BLaER1 (cell line): ENCODE measurements around the gene ARHGEF10L.

Experiments used
- H3K27ac ChIP-seq: shearing (Covaris generic); formaldehyde crosslinking; 2 replicates; pipeline ENCODE4 v1.8.1; 2022
- H3K27me3 ChIP-seq: shearing (Covaris generic); formaldehyde crosslinking; 2 replicates; pipeline ENCODE4 v1.8.1; 2022
- H3K36me3 ChIP-seq: shearing (Covaris generic); formaldehyde crosslinking; 2 replicates; pipeline ENCODE4 v1.8.1; 2022
- H3K4me1 ChIP-seq: shearing (Covaris generic); formaldehyde crosslinking; 2 replicates; pipeline ENCODE4 v1.8.1; 2022
- H3K4me2 ChIP-seq: shearing (Covaris generic); formaldehyde crosslinking; 2 replicates; pipeline ENCODE4 v1.8.1; 2022
- H3K4me3 ChIP-seq: shearing (Covaris generic); formaldehyde crosslinking; 2 replicates; pipeline ENCODE4 v1.8.1; 2022
- H3K9ac ChIP-seq: shearing (Covaris generic); formaldehyde crosslinking; 2 replicates; pipeline ENCODE4 v1.8.1; 2022
- H3K9me3 ChIP-seq: shearing (Covaris generic); formaldehyde crosslinking; 2 replicates; pipeline ENCODE4 v1.8.1; 2022
- H4K20me1 ChIP-seq: shearing (Covaris generic); formaldehyde crosslinking; 2 replicates; pipeline ENCODE4 v1.8.1; 2022
- Cebpa-rat ChIP-seq: shearing (Covaris generic); IDR thresholded peaks from 2 replicates; pipeline ENCODE4 v1.8.1; 2022

ARHGEF10L gene

GRCh38 chr1:17692645-17693044, 153.1 kb downstream of the ARHGEF10L start:
- Histone ChIP-seq H3K9me3 (no peaks in the 10 kb centered on the region), H3K4me1 (peaks cover 42% of the 10 kb centered on the region), H3K36me3 (peaks cover 52% of the 10 kb centered on the region), H4K20me1 (no peaks in the 10 kb centered on the region), H3K4me3 (no peak overlapping the region), H3K27me3 (no peaks in the 10 kb centered on the region), H3K27ac (no peak overlapping the region), H3K4me2 (no peak overlapping the region), H3K9ac (no peak overlapping the region)
- no peak for TF ChIP-seq Cebpa-rat

- Histone ChIP-seq H3K9me3 (no peaks in the 10 kb centered on the region), H3K27me3 (no peaks in the 10 kb centered on the region), H3K4me2 (peak overlapping the region; percentile 96), H3K9ac (peak overlapping the region; percentile 56), H3K27ac (peak overlapping the region; percentile 78), H3K4me1 (peaks cover 56% of the 10 kb centered on the region), H3K36me3 (peaks cover 26% of the 10 kb centered on the region; the same call in 1 of the 2 replicates), H3K4me3 (no peak overlapping the region), H4K20me1 (no peaks in the 10 kb centered on the region)
- TF ChIP-seq Cebpa-rat: no peak
These were observed 157.2 kb downstream of the ARHGEF10L start for GRCh38 chr1:17696417-17697301.

GRCh38 chr1:17697458-17697857, 158.0 kb downstream of the ARHGEF10L start:
- Histone ChIP-seq H3K4me2 (peak overlapping the region; percentile 96), H3K9me3 (no peaks in the 10 kb centered on the region), H3K27me3 (no peaks in the 10 kb centered on the region), H3K36me3 (peaks cover 21% of the 10 kb centered on the region; the same call in 1 of the 2 replicates), H3K9ac (peak overlapping the region; percentile 56), H4K20me1 (no peaks in the 10 kb centered on the region), H3K27ac (peak overlapping the region; percentile 78), H3K4me1 (peaks cover 64% of the 10 kb centered on the region), H3K4me3 (no peak overlapping the region)
- no peak for TF ChIP-seq Cebpa-rat

- Histone ChIP-seq H3K4me1 (peaks cover 86% of the 10 kb centered on the region), H3K27ac (peak overlapping the region; percentile 87), H3K36me3 (peaks cover 5% of the 10 kb centered on the region; the same call in 1 of the 2 replicates), H3K9me3 (no peaks in the 10 kb centered on the region), H3K4me2 (peak overlapping the region; percentile 96), H3K9ac (peak overlapping the region; percentile 78), H3K27me3 (no peaks in the 10 kb centered on the region), H4K20me1 (no peaks in the 10 kb centered on the region), H3K4me3 (peak overlapping the region; percentile 60)
- TF ChIP-seq Cebpa-rat: no peak
These were observed 160.1 kb downstream of the ARHGEF10L start for GRCh38 chr1:17699581-17699980.

GRCh38 chr1:17700945-17701810, 161.7 kb downstream of the ARHGEF10L start:
- Histone ChIP-seq H4K20me1 (no peaks in the 10 kb centered on the region), H3K4me3 (peak overlapping the region; percentile 60), H3K4me1 (peaks cover 100% of the 10 kb centered on the region), H3K4me2 (peak overlapping the region; percentile 96), H3K27me3 (no peaks in the 10 kb centered on the region), H3K36me3 (no peaks in the 10 kb centered on the region), H3K9me3 (no peaks in the 10 kb centered on the region), H3K27ac (peak overlapping the region; percentile 87), H3K9ac (peak overlapping the region; percentile 78)
- TF ChIP-seq Cebpa-rat: no peak

- Histone ChIP-seq H3K27me3 (no peaks in the 10 kb centered on the region), H3K4me3 (no peak overlapping the region), H3K27ac (no peak overlapping the region), H4K20me1 (no peaks in the 10 kb centered on the region), H3K4me1 (peaks cover 80% of the 10 kb centered on the region), H3K36me3 (no peaks in the 10 kb centered on the region), H3K4me2 (peak overlapping the region; percentile 96), H3K9me3 (no peaks in the 10 kb centered on the region), H3K9ac (no peak overlapping the region)
- TF ChIP-seq Cebpa-rat: no peak
These were observed 164.7 kb downstream of the ARHGEF10L start for GRCh38 chr1:17704176-17704575.

GRCh38 chr1:17706445-17706844, 166.9 kb downstream of the ARHGEF10L start:
- Histone ChIP-seq H3K36me3 (peaks cover 12% of the 10 kb centered on the region; the same call in 1 of the 2 replicates), H3K27me3 (no peaks in the 10 kb centered on the region), H3K4me3 (no peak overlapping the region), H4K20me1 (no peaks in the 10 kb centered on the region), H3K9me3 (0 out of 2 replicates have a peak, but pooled peaks cover 10% of the 10 kb centered on the region), H3K27ac (no peak overlapping the region), H3K9ac (no peak overlapping the region), H3K4me2 (peak overlapping the region; percentile 96), H3K4me1 (peaks cover 57% of the 10 kb centered on the region)
- no peak for TF ChIP-seq Cebpa-rat

- H3K9ac ChIP-seq: no peak overlapping the region
- no peaks in the 10 kb centered on the region for H3K27me3 ChIP-seq
- H3K4me1 ChIP-seq: peaks cover 22% of the 10 kb centered on the region
- no peak for TF ChIP-seq Cebpa-rat
- no peaks in the 10 kb centered on the region for H4K20me1 ChIP-seq
- no peak overlapping the region for H3K27ac ChIP-seq
- 0 out of 2 replicates have a peak, but pooled peaks cover 10% of the 10 kb centered on the region for H3K9me3 ChIP-seq
- H3K36me3 ChIP-seq: peaks cover 14% of the 10 kb centered on the region; the same call in 1 of the 2 replicates
- H3K4me2 ChIP-seq: no peak overlapping the region
- H3K4me3 ChIP-seq: no peak overlapping the region
These were observed 170.5 kb downstream of the ARHGEF10L start for GRCh38 chr1:17709981-17710380.

- no peak overlapping the region for H3K4me3 ChIP-seq
- peaks cover 22% of the 10 kb centered on the region; the same call in 1 of the 2 replicates for H3K36me3 ChIP-seq
- no peak overlapping the region for H3K9ac ChIP-seq
- 0 out of 2 replicates have a peak, but pooled peaks cover 10% of the 10 kb centered on the region for H3K9me3 ChIP-seq
- no peak overlapping the region for H3K27ac ChIP-seq
- no peaks in the 10 kb centered on the region for H3K27me3 ChIP-seq
- no peak for TF ChIP-seq Cebpa-rat
- no peaks in the 10 kb centered on the region for H4K20me1 ChIP-seq
- peaks cover 14% of the 10 kb centered on the region for H3K4me1 ChIP-seq
- no peak overlapping the region for H3K4me2 ChIP-seq
These were observed 171.5 kb downstream of the ARHGEF10L start for GRCh38 chr1:17710889-17711576.
